ENCODE measurements around the gene TCP11. TPM values are rescaled to one million over a fixed set of nuclear protein-coding genes. Genes with fewer than 3 reads are reported as not detected.

The TCP11 gene
- total and polyA plus RNA-seq, 2 of the 13 experiments (the other 11 are each of a cell fraction or from before 2014, with no cell fraction given) = 0.04 TPM; not detected in 1

DNA sequence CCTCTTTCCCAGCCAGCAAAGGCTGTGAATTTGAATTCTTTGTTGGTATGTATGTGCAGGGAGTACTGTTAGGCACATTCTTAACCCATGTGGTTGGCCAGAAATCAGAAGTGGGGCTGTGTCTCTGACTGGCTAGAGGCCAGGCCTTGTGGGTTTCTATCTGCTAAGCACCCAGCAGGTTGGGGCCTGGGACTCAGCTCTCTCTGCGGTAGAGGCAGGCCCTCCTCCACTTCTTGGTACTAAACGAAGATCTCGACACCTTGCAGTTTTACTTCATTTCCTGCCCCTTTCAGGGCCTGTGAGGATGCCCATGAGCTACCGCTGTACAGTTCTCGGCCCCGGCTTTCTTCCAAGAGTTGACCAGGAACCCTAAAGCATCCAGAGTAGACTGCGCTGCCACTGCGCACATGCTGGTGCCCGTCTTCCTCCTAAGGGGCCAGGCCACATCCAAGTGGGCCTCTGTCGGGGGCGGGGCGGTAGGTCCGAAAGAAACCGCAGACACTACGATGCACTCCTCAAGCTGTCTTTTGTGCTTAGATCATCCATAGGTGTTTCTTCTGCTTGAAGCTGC is 51.1 kb downstream of the TCP11 start (continued):
- TF ChIP-seq, protein P1, sequence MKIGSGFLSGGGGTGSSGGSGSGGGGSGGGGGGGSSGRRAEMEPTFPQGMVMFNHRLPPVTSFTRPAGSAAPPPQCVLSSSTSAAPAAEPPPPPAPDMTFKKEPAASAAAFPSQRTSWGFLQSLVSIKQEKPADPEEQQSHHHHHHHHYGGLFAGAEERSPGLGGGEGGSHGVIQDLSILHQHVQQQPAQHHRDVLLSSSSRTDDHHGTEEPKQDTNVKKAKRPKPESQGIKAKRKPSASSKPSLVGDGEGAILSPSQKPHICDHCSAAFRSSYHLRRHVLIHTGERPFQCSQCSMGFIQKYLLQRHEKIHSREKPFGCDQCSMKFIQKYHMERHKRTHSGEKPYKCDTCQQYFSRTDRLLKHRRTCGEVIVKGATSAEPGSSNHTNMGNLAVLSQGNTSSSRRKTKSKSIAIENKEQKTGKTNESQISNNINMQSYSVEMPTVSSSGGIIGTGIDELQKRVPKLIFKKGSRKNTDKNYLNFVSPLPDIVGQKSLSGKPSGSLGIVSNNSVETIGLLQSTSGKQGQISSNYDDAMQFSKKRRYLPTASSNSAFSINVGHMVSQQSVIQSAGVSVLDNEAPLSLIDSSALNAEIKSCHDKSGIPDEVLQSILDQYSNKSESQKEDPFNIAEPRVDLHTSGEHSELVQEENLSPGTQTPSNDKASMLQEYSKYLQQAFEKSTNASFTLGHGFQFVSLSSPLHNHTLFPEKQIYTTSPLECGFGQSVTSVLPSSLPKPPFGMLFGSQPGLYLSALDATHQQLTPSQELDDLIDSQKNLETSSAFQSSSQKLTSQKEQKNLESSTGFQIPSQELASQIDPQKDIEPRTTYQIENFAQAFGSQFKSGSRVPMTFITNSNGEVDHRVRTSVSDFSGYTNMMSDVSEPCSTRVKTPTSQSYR (CRISPR knock-in tag; IDR thresholded peaks at IDR 0.05; ENCODE audit: borderline replicate concordance) = no peak
- no peak for TF ChIP-seq FOXO1 (CRISPR knock-in tag; IDR thresholded peaks at IDR 0.05)

DNA sequence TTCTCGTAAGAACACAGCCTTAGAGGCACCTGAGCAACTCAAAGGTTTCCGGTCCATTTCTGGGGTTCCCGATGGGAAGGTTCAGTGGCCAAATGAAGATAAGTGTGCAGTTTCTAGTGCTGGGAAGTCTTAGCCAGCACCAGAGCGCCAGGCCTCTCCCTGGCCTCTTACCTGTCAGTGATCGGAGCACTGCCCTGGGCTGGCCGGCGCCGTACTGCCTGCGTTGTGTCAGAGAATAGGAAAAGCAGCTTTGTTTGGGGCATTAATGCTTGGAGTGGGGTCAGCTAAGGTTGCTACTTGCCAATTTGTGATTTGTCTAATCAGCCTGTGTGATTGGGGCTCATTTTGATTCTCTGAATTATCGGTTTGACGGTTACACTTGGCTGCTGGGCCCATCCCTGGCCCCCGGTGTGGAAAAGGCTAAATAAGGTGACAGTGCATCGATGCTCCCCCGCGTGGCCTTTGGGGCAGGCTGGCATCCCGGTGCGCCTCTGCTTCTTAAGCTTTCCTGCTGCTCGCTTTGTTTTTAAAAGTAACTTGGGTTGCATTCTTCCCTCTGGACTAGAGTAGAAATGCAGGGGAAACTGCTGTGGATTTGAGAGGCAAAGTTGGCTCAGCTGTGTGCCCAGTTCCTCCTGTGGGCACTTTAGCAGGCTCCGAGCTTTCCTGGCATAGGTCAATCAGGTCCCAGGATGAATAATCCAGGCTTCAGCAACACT is 51.8 kb downstream of the TCP11 start:
- DNase-seq (ENCODE audit: low spot score) = no peak
- TF ChIP-seq, protein P2, sequence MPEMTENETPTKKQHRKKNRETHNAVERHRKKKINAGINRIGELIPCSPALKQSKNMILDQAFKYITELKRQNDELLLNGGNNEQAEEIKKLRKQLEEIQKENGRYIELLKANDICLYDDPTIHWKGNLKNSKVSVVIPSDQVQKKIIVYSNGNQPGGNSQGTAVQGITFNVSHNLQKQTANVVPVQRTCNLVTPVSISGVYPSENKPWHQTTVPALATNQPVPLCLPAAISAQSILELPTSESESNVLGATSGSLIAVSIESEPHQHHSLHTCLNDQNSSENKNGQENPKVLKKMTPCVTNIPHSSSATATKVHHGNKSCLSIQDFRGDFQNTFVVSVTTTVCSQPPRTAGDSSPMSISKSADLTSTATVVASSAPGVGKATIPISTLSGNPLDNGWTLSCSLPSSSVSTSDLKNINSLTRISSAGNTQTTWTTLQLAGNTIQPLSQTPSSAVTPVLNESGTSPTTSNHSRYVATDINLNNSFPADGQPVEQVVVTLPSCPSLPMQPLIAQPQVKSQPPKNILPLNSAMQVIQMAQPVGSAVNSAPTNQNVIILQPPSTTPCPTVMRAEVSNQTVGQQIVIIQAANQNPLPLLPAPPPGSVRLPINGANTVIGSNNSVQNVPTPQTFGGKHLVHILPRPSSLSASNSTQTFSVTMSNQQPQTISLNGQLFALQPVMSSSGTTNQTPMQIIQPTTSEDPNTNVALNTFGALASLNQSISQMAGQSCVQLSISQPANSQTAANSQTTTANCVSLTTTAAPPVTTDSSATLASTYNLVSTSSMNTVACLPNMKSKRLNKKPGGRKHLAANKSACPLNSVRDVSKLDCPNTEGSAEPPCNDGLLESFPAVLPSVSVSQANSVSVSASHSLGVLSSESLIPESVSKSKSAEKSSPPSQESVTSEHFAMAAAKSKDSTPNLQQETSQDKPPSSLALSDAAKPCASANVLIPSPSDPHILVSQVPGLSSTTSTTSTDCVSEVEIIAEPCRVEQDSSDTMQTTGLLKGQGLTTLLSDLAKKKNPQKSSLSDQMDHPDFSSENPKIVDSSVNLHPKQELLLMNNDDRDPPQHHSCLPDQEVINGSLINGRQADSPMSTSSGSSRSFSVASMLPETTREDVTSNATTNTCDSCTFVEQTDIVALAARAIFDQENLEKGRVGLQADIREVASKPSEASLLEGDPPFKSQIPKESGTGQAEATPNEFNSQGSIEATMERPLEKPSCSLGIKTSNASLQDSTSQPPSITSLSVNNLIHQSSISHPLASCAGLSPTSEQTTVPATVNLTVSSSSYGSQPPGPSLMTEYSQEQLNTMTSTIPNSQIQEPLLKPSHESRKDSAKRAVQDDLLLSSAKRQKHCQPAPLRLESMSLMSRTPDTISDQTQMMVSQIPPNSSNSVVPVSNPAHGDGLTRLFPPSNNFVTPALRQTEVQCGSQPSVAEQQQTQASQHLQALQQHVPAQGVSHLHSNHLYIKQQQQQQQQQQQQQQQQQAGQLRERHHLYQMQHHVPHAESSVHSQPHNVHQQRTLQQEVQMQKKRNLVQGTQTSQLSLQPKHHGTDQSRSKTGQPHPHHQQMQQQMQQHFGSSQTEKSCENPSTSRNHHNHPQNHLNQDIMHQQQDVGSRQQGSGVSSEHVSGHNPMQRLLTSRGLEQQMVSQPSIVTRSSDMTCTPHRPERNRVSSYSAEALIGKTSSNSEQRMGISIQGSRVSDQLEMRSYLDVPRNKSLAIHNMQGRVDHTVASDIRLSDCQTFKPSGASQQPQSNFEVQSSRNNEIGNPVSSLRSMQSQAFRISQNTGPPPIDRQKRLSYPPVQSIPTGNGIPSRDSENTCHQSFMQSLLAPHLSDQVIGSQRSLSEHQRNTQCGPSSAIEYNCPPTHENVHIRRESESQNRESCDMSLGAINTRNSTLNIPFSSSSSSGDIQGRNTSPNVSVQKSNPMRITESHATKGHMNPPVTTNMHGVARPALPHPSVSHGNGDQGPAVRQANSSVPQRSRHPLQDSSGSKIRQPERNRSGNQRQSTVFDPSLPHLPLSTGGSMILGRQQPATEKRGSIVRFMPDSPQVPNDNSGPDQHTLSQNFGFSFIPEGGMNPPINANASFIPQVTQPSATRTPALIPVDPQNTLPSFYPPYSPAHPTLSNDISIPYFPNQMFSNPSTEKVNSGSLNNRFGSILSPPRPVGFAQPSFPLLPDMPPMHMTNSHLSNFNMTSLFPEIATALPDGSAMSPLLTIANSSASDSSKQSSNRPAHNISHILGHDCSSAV (CRISPR knock-in tag; IDR thresholded peaks at IDR 0.05; ENCODE audit: borderline replicate concordance) = no peak
- TF ChIP-seq, protein P3, sequence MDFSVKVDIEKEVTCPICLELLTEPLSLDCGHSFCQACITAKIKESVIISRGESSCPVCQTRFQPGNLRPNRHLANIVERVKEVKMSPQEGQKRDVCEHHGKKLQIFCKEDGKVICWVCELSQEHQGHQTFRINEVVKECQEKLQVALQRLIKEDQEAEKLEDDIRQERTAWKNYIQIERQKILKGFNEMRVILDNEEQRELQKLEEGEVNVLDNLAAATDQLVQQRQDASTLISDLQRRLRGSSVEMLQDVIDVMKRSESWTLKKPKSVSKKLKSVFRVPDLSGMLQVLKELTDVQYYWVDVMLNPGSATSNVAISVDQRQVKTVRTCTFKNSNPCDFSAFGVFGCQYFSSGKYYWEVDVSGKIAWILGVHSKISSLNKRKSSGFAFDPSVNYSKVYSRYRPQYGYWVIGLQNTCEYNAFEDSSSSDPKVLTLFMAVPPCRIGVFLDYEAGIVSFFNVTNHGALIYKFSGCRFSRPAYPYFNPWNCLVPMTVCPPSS (IDR thresholded peaks at IDR 0.05) = no peak
- no peak for TF ChIP-seq ZSCAN22 (CRISPR knock-in tag; IDR thresholded peaks at IDR 0.05)
- no peak for TF ChIP-seq RNF2 (conservative IDR thresholded peaks at IDR 0.05; ENCODE audit: low read depth)
- no peak for TF ChIP-seq ZNF674 (CRISPR knock-in tag; IDR thresholded peaks at IDR 0.05; ENCODE audit: low read depth)

More for the DNA sequence above, 51.8 kb downstream of the TCP11 start:
- POLR2A ChIA-PET = no interaction called here
- H4K20me1 ChIP-seq (ENCODE audit: insufficient read depth, low read length) = no peaks in the 10 kb centered on the region
- over 99% methylated on average over 18 of the region's 19 CpGs for WGBS (ENCODE audit: low lambda C conversion rate)
- H3K4me1 ChIP-seq (ENCODE audit: insufficient read depth, low read length) = no peaks in the 10 kb centered on the region
- H3K4me3 ChIP-seq (replicated peaks in 1 of 3; ENCODE audit: insufficient read depth in 1 of 3, low read depth in 2 of 3, low read length in 3 of 3) = no peak overlapping the region
- no peak overlapping the region for H3K9ac ChIP-seq (ENCODE audit: insufficient read depth, low read depth, low read length)
- no peaks in the 10 kb centered on the region for H3K79me2 ChIP-seq (ENCODE audit: insufficient read depth, low read length)
- CTCF ChIA-PET (ENCODE audit: low intra/inter-chr PET ratio, low total read pairs) = no interaction called here
- no peak overlapping the region for H3K4me2 ChIP-seq (ENCODE audit: low read depth, low read length)
- intact Hi-C loops (cut with micrococcal nuclease; ENCODE audit: unreplicated experiment) = no loop called here
- H3K27ac ChIP-seq (ENCODE audit: extremely low read length, insufficient read depth, low read length) = no peak overlapping the region
- FAIRE-seq (no peak), ATAC-seq (no peak)
- BruUV-seq (replicated peaks) = no TSS peak
- peaks cover 6 to 21% of the 10 kb centered on the region in 2 experiments; a peak in 4 of 5 replicates for H3K36me3 ChIP-seq (replicated peaks in 1 of 2; ENCODE audit: control insufficient read depth in 1 of 2, insufficient read depth in 2 of 2, low read length in 2 of 2)
- H3K27me3 ChIP-seq (ENCODE audit: control insufficient read depth in 1 of 2, insufficient read depth in 2 of 2, low read length in 2 of 2) = no peaks in the 10 kb centered on the region
- H3K9me3 ChIP-seq (ENCODE audit: low read length) = no peaks in the 10 kb centered on the region
- no peak overlapping the region for H2AFZ ChIP-seq (ENCODE audit: low read length)
- in situ Hi-C loops (cut with HindIII; ENCODE audit: extremely low pct_ligation_motif_present, low pct_unique_long_range_greater_than_20kb) = no loop called here

All from HepG2 (cell line).